NK-92 (cell line): ENCODE data around the gene SLAMF8.

Experiments used
- DNase-seq: peaks from one replicate; lab custom pipeline; 2025; ENCODE audit not compliant: unreplicated experiment; lab: John Stamatoyannopoulos, UW

SLAMF8 gene

DNA sequence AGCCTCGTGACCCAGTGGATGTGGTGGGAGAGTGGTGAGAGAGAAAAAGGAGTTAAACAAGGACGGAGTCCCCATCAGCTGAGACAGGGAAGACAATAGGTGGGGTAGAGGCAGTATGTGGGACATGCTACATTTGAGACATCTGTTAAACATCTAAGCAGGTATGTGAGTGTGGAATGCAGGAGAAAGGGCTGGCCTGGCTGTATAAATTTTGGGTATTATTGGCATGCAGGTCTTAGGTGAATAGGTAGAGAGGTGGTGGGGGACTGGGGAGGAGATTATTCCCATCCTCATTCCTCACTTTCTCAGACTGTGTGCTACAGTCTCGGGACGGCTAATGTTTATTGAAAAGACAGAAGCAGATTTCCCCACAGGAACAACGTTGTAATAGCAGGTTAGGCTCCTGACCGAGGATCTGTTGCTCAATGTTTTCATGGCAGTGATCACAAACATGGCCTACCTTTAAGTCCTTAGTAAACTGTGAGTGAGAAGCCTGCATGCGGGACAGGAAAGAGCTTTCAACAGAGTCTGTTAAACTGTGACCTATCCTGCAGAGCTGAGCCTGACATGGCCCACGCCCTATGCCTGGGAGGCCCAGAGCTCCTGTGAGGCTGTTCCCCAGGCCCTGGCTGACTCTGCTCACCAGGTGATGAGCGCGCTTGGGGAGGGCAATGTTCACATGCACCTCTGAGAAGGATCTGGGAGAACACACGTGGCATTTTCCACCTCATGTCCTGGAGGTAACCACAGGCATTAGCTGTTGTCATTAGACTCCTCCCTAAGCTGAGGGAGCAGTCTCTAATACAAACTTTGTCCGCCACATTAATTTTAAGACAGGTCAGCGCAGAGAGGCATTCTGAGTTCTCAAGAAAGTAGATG, 19.3 kb downstream of the SLAMF8 start:
- DNase-seq, result no peak

DNA sequence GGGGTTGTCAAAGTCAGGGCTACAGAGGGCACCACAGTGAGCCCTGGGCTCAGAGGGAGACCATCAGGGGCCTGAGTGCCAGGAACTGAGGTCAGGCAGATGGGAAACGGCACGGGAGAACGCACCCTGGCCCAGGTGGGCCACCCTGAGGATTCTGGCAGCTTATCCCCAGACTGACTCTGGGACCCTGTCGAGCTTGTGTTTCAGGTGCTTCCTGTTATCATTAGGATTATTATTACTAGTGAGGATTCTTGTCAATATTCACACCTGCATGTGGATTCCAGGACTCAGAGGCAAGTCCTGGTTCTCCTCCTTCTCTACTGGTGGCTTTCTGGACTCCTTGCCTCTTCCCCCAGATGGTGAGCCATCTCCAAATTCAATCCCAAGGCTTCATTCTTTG, 20.6 kb downstream of the SLAMF8 start:
- DNase-seq, result no peak

DNA sequence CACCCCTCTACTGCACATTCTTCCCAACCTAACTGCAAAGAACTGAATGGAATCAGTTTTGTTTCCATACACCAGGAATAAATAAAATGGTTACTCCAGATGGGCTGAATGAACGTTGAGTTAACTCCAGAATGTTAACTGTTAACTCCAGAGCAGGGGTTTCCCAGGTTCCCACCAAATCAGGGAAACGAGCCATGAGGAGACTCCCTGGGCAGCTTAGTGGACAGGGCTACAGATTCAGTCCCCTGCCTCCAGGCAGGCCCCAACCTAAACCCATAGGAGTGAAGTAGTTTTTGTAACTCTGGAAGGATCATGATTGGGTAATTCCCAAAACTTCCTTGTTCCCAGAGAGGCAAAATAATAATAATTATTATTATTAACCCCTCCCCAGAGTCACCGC, 21.7 kb downstream of the SLAMF8 start:
- no peak for DNase-seq

DNA sequence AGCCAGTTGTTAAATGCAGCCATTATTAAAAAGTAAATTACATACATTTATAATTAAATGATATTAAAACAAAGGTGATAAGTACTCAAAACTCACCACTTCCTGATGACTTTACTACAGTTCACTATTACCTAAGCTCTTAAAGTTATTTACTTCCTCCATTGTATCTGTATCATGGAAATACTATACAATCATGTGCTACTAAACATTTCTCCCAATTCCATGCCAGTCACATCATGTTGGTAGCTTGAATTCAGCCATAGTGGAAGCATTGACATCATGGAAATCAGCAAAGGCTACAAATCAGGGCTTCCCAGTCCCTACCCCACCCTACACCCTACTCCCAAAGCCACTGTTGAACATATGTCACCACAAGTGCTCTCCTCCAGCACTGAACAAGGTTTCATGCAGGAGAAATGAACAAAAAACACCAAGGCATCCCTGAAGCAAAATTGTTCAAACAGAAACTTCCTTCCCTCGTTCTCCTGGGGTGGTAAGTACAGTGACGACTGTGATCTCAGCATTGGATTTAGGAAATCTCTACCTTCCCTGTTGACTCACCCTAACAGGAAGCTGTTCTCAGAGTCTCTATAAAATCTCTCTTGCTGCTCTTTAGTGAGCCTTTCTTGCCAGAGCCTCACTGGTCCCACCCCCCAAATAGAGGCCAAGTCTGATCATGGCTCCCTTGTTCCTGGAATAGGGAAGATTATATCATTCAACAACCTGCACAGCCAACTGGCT, 23.1 kb downstream of the SLAMF8 start:
- DNase-seq, result no peak

DNA sequence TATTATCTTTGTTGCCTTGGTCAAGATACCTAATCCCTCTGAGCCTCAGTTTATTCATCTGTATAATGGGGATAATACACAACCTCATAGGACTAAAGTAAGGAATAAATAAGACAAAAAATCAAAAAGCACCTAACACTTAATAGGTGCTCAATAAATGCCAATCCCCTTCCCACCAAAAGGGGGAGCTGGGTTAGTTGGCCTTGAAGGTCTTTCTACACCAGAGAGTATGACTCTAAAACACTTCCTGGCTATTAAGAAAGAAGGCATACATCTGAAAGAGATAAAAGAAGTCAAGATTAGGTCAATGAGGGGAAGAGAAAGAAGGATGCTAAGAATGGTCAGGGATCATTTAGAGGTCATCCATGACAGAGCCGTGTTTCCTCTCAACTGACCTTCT, 24.7 kb downstream of the SLAMF8 start:
- DNase-seq, result no peak

DNA sequence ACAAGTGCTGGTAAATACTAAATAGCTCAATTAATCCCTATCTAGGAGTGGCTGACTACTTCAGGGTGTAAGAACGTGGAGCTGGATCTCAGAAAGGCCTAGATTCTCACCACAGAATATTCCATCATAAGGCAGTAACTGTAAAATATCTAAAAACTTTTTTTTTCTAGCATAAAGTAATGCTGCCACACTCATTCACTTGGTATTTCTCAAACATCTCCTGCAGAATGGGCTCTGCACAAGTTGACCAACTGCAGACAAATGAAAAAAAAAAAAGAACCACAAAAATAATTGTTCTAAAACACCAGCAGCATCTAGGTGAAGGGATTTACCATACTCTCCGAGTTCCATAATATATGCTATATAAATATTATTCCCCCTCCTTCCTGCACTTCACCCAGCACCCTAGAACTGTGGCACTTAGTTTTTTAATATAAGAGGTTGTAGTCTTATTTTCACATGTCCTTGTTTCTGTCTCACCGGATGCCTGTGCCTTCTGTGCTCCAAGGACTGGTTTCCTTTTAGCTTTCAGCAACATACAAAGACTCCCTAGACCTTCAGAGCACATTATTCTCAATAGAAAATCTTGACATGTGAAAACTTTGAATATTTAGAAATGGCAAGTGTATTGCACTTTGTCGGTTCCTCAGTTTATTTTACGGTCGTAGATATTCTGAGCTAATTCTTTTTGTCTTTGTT, 26.9 kb downstream of the SLAMF8 start:
- no peak for DNase-seq

DNA sequence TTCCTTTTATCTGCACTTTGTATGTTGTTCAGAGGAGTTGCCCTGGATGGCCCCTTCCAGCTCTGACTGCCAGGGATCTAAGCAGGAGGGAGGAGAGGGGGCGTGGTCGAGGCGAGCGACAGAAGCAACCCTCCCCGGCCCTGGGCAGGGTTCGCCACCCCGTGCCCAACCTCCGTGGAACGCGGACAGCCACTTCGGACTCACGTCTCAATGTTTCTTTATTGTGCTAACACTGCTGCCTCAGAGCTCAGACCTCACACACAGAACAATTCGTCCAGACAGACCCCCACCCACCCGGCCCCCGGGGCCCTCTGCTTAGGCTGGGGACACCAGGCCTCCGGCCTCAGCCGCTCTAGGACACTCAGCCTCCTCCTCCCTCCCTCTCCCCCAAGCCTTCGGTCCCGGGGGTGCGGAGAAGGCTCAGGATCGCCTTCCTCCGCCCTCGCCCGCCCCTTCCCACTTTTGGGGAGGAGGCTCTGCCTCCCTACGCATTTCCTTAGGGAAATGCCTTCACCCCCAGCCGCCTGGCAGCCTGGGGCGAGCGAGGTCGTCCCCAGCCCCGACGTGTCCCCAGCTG, 27.5 kb downstream of the SLAMF8 start:
- DNase-seq, result no peak

DNA sequence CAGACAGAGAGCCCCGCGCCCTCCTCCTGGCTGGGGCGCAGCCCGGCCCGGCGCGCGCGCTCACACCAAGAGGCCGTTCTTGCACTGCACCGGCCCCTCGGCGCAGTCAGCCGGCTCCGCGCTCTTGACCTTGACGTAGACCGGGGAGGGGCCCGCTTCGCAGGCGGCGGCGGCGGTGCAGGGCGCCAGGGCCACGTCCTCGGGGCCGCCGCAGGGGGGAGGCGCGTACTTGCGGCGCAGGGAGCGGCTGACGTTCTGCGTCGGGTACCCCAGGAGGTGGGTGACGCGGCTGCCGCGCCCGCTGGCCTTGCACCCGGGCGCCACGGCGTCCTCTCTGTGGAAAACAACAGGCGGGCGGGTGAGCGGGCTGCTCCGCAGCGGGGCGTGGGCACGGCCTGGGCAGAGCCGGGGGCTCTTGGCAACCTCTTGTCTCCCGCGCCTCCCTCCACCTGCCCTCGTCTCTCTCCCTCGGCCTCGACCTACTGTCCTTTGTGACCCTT, 28.1 kb downstream of the SLAMF8 start:
- no peak for DNase-seq

DNA sequence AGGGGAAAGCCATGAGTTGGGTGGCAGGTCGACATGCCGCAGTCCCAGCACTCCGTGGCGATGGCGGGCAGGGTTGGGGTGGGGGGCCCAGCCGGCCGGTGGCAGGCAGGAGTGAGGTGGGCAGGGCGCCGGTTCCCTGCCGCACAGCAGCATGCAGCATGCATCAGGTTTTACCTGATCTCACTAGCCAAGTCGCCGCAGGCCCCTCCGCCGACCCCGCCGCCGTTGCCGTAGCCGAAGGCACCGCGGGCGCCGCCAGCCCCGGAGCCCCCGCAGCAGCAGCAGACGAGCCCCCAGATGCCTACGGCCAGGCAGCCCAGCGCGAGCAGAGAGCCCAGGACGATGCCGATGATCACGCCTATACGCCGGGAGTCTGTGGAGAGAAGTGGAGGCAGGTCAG, 29.0 kb downstream of the SLAMF8 start:
- no peak for DNase-seq

DNA sequence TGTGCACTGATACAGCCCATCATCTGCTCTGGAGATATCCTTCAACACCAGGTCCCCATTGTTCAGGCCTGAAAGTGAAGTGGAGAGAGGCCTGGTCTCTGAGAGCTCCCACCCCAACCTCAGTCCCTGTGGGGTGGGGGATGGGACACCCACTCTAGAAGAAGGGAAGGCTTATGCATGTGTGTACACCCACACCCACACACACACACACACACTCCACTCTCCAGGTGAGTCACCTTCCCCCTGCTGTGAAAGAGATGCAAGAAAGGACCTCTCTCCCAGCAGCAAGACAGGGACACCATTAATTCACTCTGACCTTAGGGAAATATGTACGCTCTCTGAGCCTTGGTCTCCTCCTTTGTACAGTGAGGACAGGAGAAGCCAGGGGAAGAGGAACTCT, 29.9 kb downstream of the SLAMF8 start:
- no peak for DNase-seq

DNA sequence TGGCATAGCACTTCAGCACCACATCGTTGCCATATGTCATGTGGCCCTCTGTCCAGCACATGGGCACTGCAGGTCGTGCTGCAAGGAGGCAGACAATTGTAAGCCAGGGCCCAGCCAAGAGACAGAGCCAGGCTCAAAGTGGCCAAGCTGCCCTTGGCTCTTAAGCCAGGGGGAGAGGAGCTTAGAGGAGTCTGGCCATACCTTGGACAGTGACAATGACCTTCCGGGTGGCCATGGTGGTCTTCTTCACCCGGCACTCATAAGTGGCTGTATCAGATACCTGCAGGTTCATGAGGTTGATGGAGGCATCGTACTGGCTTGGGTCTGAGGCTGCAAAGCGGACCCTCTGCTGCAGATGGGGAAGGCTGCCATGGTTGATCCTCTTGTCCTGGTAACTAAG, 31.2 kb downstream of the SLAMF8 start:
- DNase-seq, result no peak

DNA sequence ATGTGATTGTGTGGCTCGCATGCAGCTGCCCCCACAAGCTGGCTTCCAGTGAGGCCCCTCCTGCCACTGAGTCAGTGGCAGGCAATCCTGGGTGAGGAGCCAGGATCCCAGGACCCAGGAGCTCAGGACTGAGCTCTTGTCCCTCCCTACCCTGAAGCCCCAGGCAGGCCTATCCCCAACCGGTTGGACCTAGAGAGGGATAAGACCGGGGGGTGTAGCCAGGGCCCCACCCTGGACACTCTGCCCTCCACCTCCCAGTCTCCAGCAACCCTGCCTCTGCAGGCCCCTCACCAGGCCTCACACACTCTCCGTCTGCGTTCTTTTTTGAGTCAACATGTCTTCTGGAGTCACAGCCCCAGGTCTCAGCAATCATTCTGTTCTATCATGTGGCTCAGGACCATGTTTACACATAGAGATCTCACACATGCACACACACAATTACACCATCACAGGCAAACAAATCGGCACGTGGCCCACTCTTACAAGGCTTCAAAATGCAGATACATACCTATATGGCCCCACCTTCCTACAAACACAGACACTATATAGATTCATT, 33.2 kb downstream of the SLAMF8 start:
- no peak for DNase-seq

DNA sequence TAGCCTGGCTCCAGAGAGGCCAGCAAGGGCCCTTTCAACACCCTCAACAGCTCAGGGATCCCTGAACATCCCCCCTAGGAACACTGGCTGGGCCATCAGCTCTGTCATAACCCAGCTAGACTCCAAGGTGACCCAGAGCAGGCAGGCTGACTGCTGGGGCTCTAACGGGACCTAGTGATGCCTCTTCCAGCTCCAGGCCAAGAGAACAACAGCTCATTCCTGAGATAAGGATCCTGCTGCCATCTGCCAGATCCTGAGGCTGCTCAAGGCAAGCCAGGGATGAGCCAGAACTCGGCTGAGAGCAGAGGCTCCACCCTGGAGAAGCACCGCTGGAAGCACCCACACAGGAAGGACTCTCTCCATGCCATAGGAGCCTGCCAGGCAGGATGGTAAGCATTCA, 33.8 kb downstream of the SLAMF8 start:
- DNase-seq, result no peak

DNA sequence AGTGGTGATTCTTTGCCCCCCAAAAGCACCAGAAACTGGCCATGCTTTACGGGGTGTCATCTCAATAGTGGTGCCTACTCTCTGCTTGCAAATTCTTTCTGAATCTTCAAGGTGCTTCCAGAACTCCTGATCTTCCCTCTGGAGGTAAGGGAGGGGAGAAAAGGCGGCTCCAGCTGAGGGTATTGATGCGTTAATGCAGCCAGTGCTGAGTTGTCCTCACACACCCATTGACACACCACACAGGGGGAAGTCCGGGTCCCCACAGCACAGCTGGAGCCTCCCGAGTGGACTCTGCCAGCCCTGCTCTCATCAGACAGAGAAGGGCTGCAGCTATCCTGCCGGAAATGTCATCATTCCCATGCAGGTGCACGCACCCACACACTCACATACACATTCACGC, 34.5 kb downstream of the SLAMF8 start:
- no peak for DNase-seq

DNA sequence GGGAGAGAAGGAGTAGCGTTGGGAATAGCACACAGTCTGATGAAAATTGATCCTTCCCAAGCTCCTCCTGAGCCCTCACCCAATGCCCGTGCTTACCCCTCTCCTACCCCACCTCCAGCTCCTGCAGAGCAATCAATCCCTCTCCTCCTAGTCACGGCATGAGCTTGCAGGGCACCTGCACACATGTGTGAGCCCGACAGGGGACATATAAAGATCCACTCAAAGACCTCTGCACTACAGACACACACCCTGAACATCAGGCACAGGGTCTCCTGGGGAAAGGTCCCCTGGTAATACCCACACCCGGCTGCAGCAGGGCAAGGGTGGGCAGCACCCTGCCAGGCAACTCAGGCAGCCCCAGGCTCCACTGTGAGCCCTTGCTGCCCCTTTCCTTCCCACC, 35.4 kb downstream of the SLAMF8 start:
- no peak for DNase-seq

DNA sequence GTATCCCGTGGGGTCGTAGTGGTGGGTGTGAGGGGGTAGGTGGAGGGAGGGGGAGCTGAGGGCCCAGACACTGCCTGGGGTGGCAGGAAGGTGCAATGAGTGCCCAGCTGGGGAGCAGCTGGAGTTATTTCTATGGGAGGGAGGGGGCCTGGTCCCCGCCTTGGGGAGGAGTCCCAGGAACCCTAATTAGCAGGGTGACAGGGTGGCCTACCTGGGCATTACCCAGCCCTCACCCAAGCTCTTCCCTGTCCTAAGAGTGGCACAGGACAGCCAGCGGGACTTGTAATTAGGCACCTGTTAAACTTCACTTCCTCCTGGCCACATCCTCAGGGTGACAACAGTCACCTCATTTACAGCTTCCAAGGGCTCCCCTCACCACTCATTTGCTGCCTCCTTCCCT, 35.9 kb downstream of the SLAMF8 start, which contains the start of gene VSIG8:
TSS of gene VSIG8 (minus strand) at position 101 of the 400 bp plus-strand sequence. CDS start 136 bp downstream, outside the sequence.
- DNase-seq, result no peak

DNA sequence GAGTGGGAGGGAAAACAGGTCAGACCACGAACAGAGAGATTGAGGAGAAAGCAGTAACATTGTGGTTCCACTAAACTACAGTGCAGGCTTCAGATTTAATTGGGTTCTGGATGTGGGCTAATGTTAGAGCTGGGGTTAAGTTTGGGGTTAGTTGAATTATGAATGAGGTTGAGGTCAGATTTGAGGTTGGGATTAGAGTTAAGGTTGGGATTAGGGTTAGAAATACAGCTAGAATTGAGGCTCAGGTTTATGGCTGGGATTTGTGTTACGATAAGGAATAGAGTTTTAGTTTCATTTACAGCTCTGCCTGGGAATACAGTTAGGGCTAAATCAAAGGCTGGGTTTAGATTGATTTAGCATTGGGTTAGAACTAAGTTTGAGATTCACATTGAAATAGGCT, 37.6 kb downstream of the SLAMF8 start:
- DNase-seq, result no peak

DNA sequence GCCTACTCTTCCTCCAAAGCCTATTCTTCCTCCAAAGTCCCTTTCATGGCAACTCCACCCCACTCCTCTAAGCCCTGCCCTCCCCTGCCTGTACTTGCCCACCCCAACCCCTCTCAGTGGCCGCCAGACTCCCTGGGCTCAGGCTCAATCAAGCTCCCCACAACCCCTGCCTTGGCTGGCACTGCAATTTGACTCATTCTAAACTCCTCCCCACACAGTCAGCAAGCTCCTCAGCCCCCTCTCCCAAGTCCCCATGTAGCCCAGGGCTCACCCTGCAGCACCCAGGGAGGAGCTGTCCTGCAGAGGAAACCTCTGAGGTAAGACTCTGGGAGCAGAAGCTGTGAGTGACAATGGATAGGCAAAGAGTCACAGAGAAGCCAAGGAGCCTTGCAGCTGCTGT, 39.4 kb downstream of the SLAMF8 start:
- no peak for DNase-seq

DNA sequence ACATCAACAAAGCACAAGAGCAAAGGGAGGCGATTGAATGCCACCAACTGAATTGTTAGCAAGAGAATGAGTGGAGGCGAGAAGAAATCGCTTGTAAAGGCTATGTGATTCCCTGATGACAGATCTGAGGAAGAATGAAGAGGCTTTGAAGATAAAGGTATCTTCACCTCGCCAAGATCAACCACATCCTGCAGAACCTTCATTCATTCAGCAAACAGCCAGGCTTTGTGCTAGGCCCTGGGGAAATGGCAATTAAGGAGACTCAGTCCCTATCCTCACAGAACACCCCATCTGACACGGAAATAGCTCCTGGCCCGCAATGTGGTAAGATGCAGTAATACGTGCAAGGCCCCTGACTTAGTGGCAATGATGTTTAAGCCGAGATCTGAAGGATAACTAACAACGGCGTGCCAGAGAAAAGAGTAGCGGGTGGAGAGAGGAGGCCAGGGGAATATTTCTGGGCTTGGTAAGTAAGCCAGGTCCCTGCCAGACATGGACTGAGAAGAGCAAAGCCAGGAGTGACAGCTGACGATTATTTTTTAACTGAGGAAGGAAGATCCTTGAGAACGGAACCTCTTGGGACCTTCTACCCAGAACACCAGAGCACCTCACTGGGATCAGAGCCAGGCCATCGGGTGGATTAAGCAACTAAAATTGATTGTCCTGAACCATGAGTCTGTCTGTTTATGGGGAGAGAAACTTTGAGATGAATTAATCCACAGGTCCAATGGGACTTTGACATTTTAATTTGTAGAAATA, 40.4 kb downstream of the SLAMF8 start:
- no peak for DNase-seq

DNA sequence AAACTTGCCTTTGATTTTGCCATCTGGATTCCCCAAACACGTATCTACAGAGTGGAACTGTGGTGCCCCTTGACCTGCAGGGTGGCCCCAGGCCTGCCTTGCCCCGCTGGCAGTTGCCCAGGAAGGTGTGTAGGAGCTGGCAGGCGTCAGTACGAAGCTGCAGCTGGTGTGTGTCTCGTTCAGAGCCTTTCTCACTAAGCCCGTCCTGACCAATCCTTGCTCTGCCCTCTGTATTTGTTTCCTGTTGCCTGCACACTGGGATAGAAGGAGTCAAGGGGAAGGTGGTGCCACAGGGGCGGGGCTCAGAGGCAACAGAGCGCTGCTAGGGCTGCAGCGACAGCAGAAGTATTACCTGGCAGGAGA, 41.0 kb downstream of the SLAMF8 start:
- DNase-seq, result no peak
